ENCODE results near the gene MICA.
A peak's percentile ranks its signal among the peaks of the same experiment; 100 is the strongest.

MICA gene

GRCh38 chr6:31462026-31462963 is 58.9 kb downstream of the MICA start:
- DNase-seq, result no peak

GRCh38 chr6:31462964-31463870 is 59.8 kb downstream of the MICA start:
- peak; percentile 83 for DNase-seq

GRCh38 chr6:31464252-31465184 is 61.1 kb downstream of the MICA start:
- DNase-seq, result no peak

All from activated CD4-positive, alpha-beta T cell treated with anti-CD3 and anti-CD28 coated beads for 1 hour (primary cell).